KBM-7 (cell line): Measurements from ENCODE around the gene NBPF11.
"Not testable (repeated sequence)": the region's sequence is repeated elsewhere in the genome, so short reads cannot be mapped to it uniquely, and the experiment has no call there.

Source experiments
- DNase-seq: peaks from one replicate; pipeline ENCODE4 v3.0.0-alpha.2; 2015
- in situ Hi-C: fragments of 300-500 bp; cut with MboI; formaldehyde crosslinking; loops from 2 replicates; pipeline ENCODE4 v1.14.3; 2020; ENCODE audit warnings: low sequenced_read_pairs, low pct_unique_long_range_greater_than_20kb, mixed read lengths

Gene NBPF11

GRCh38 chr1:148151371-148151819 is 686 bp downstream of the NBPF11 start:
- peak; percentile 25 for DNase-seq
- in situ Hi-C loops = not testable (repeated sequence)

GRCh38 chr1:148150945-148151344 is 1.1 kb downstream of the NBPF11 start:
- in situ Hi-C loops, DNase-seq: not testable (repeated sequence)

GRCh38 chr1:148150014-148150413 is 2.1 kb downstream of the NBPF11 start:
- DNase-seq, in situ Hi-C loops: not testable (repeated sequence)

GRCh38 chr1:148149050-148149815 is 2.8 kb downstream of the NBPF11 start:
- in situ Hi-C loops, DNase-seq: not testable (repeated sequence)

GRCh38 chr1:148147052-148147838 is 4.8 kb downstream of the NBPF11 start:
- DNase-seq, in situ Hi-C loops: not testable (repeated sequence)

- DNase-seq, in situ Hi-C loops: not testable (repeated sequence)
Measured at GRCh38 chr1:148146191-148146997, 5.7 kb downstream of the NBPF11 start.

GRCh38 chr1:148143223-148143622 is 8.9 kb downstream of the NBPF11 start:
- DNase-seq, in situ Hi-C loops: not testable (repeated sequence)

GRCh38 chr1:148141936-148142335 is 10.1 kb downstream of the NBPF11 start:
- DNase-seq, in situ Hi-C loops: not testable (repeated sequence)

- in situ Hi-C loops = not testable (repeated sequence)
Measured at GRCh38 chr1:148138606-148139005, 13.5 kb downstream of the NBPF11 start.

GRCh38 chr1:148122341-148122740 is 29.7 kb downstream of the NBPF11 start:
- in situ Hi-C loops, DNase-seq: not testable (repeated sequence)

More at GRCh38 chr1:148138606-148139005, 13.5 kb downstream of the NBPF11 start:
- DNase-seq = not testable (repeated sequence)

- in situ Hi-C loops = not testable (repeated sequence)
- DNase-seq = peak; percentile 0
Measured at GRCh38 chr1:148120395-148120794, 31.7 kb downstream of the NBPF11 start.

- in situ Hi-C loops, DNase-seq: not testable (repeated sequence)
Measured at GRCh38 chr1:148095732-148096131, 56.3 kb downstream of the NBPF11 start.

GRCh38 chr1:148086196-148086595 is 65.9 kb downstream of the NBPF11 start:
- in situ Hi-C loops, DNase-seq: not testable (repeated sequence)

GRCh38 chr1:148081205-148081604 is 70.9 kb downstream of the NBPF11 start:
- in situ Hi-C loops, DNase-seq: not testable (repeated sequence)

- in situ Hi-C loops, DNase-seq: not testable (repeated sequence)
Measured at GRCh38 chr1:148078632-148079519, 73.2 kb downstream of the NBPF11 start.

- in situ Hi-C loops, DNase-seq: not testable (repeated sequence)
Measured at GRCh38 chr1:148078090-148078489, 74.0 kb downstream of the NBPF11 start.

- DNase-seq, in situ Hi-C loops: not testable (repeated sequence)
Measured at GRCh38 chr1:148077458-148077857, 74.6 kb downstream of the NBPF11 start.

- DNase-seq, in situ Hi-C loops: not testable (repeated sequence)
Measured at GRCh38 chr1:148073392-148073791, 78.7 kb downstream of the NBPF11 start.
